H9 (cell line): Measurements from ENCODE around the gene SLC7A11. TPM values are rescaled to one million over a fixed set of nuclear protein-coding genes. Genes with fewer than 3 reads are reported as not detected.

Experiments
- DNase-seq: peaks from one replicate; pipeline ENCODE4 v3.0.0-alpha.2; 2017
- H2AFZ ChIP-seq: one replicate; pipeline ENCODE4 v1.6.1; 2013; ENCODE audit warnings: mild to moderate bottlenecking, low read length, control low read depth, moderate library complexity
- H2AK5ac ChIP-seq: 2 replicates; pipeline ENCODE4 v1.6.1; 2013; ENCODE audit warnings: low read length, control low read depth, mixed read lengths; ENCODE audit not compliant: insufficient read length
- H2BK120ac ChIP-seq: one replicate; pipeline ENCODE4 v1.6.1; 2013; ENCODE audit warnings: low read depth, mild to moderate bottlenecking, low read length, control low read depth, inconsistent platforms; ENCODE audit not compliant: poor library complexity, severe bottlenecking
- H2BK12ac ChIP-seq: 2 replicates; pipeline ENCODE4 v1.6.1; 2013; ENCODE audit warnings: low read length, control low read depth, mixed read lengths, low read depth; ENCODE audit not compliant: insufficient read length
- H2BK15ac ChIP-seq: 2 replicates; pipeline ENCODE4 v1.6.1; 2013; ENCODE audit warnings: low read depth, low read length, control low read depth
- H2BK20ac ChIP-seq: one replicate; pipeline ENCODE4 v1.6.1; 2013; ENCODE audit warnings: low read depth, mild to moderate bottlenecking, low read length, control low read depth, inconsistent platforms; ENCODE audit not compliant: poor library complexity, severe bottlenecking
- H2BK5ac ChIP-seq: 2 replicates; pipeline ENCODE4 v1.6.1; 2013; ENCODE audit warnings: low read length, control low read depth, mixed read lengths; ENCODE audit not compliant: insufficient read length
- H3K14ac ChIP-seq: 2 replicates; pipeline ENCODE4 v1.6.1; 2013; ENCODE audit warnings: low read length, control low read depth; ENCODE audit not compliant: insufficient read depth
- H3K18ac ChIP-seq: 2 replicates; pipeline ENCODE4 v1.6.1; 2013; ENCODE audit warnings: low read depth, mild to moderate bottlenecking, mixed read lengths, low read length, control low read depth; ENCODE audit not compliant: insufficient read length
- H3K23ac ChIP-seq: 2 replicates; pipeline ENCODE4 v1.6.1; 2013; ENCODE audit warnings: low read length, control low read depth, mixed read lengths, low read depth; ENCODE audit not compliant: insufficient read length
- H3K23me2 ChIP-seq: 2 replicates; pipeline ENCODE4 v1.6.1; 2013; ENCODE audit warnings: low read depth, mild to moderate bottlenecking, mixed read lengths, low read length, control low read depth; ENCODE audit not compliant: insufficient read length, poor library complexity, severe bottlenecking
- H3K27ac ChIP-seq: 2 replicates; pipeline ENCODE4 v1.5.1; 2013; ENCODE audit warnings: low read length, control low read depth, mixed read lengths, low read depth; ENCODE audit not compliant: insufficient read length
- H3K27me3 ChIP-seq: 2 replicates; pipeline ENCODE4 v1.6.1; 2013; ENCODE audit warnings: low read length, control low read depth, inconsistent platforms; ENCODE audit not compliant: insufficient read depth
- H3K4ac ChIP-seq: 2 replicates; pipeline ENCODE4 v1.6.1; 2013; ENCODE audit warnings: low read depth, mild to moderate bottlenecking, control low read depth, inconsistent platforms, low read length, moderate library complexity
- H3K4me1 ChIP-seq: 2 replicates; pipeline ENCODE4 v1.6.1; 2013; ENCODE audit warnings: low read length, control low read depth, inconsistent platforms; ENCODE audit not compliant: insufficient read depth
- H3K4me2 ChIP-seq: 2 replicates; pipeline ENCODE4 v1.6.1; 2013; ENCODE audit warnings: low read length, control low read depth, mixed read lengths; ENCODE audit not compliant: insufficient read length, insufficient read depth
- H3K56ac ChIP-seq: 2 replicates; pipeline ENCODE4 v1.6.1; 2013; ENCODE audit warnings: low read depth, mild to moderate bottlenecking, mixed read lengths, low read length, control low read depth; ENCODE audit not compliant: insufficient read length
- H3K79me1 ChIP-seq: 2 replicates; pipeline ENCODE4 v1.6.1; 2013; ENCODE audit warnings: low read depth, mild to moderate bottlenecking, moderate library complexity, low read length, control low read depth, inconsistent platforms; ENCODE audit not compliant: insufficient read depth, poor library complexity, severe bottlenecking
- H3K79me2 ChIP-seq: 2 replicates; pipeline ENCODE4 v1.6.1; 2013; ENCODE audit warnings: low read length, control low read depth, inconsistent platforms; ENCODE audit not compliant: insufficient read depth
- H3K9ac ChIP-seq: 2 replicates; pipeline ENCODE4 v1.6.1; 2013; ENCODE audit warnings: low read length, control low read depth, mixed read lengths; ENCODE audit not compliant: insufficient read length; ENCODE audit errors: extremely low read depth
- H3K9me3 ChIP-seq: one replicate; pipeline ENCODE4 v1.6.1; 2013; ENCODE audit warnings: low read depth, low read length, inconsistent platforms; ENCODE audit not compliant: control insufficient read depth
- H3T11ph ChIP-seq: one replicate; pipeline ENCODE4 v1.6.1; 2013; ENCODE audit warnings: mild to moderate bottlenecking, low read length, control low read depth, inconsistent platforms
- H4K20me1 ChIP-seq: one replicate; pipeline ENCODE4 v1.6.1; 2013; ENCODE audit not compliant: control insufficient read depth, insufficient read length, insufficient read depth
- H4K5ac ChIP-seq: 2 replicates; pipeline ENCODE4 v1.6.1; 2013; ENCODE audit warnings: low read depth, mild to moderate bottlenecking, mixed read lengths, low read length, control low read depth; ENCODE audit not compliant: insufficient read length
- H4K8ac ChIP-seq: replicated peaks from 2 replicates; pipeline ENCODE4 v1.6.1; 2013; ENCODE audit warnings: low read length, control low read depth, mixed read lengths, low read depth; ENCODE audit not compliant: insufficient read length
- H4K91ac ChIP-seq: 2 replicates; pipeline ENCODE4 v1.6.1; 2013; ENCODE audit warnings: low read depth, mild to moderate bottlenecking, moderate library complexity, mixed read lengths, low read length, control low read depth; ENCODE audit not compliant: insufficient read length
- H3K27ac Mint-ChIP-seq, 3 experiments: 2 replicates in 2 of 3; 3 replicates in 1 of 3; pipeline ENCODE4 v1.8.0; 2020 to 2021; ENCODE audit warnings: mixed read lengths in 3 of 3, mild to moderate bottlenecking in 1 of 3, moderate library complexity in 1 of 3
- H3K27me3 Mint-ChIP-seq: 2 replicates; pipeline ENCODE4 v1.8.0; 2021; ENCODE audit warnings: low read depth, mild to moderate bottlenecking, moderate library complexity, mixed read lengths
- H3K36me3 Mint-ChIP-seq, 3 experiments: 2 replicates in 2 of 3; 3 replicates in 1 of 3; pipeline ENCODE4 v1.8.0; 2020 to 2021; ENCODE audit warnings: low read depth in 3 of 3, mixed read lengths in 3 of 3; ENCODE audit not compliant: insufficient read depth in 1 of 3
- H3K4me1 Mint-ChIP-seq, 2 experiments: 2 replicates each; pipeline ENCODE4 v1.8.0; 2020; ENCODE audit warnings: mixed read lengths in 2 of 2
- H3K4me3 Mint-ChIP-seq, 2 experiments: 2 replicates in 1 of 2; 3 replicates in 1 of 2; pipeline ENCODE4 v1.8.0; 2020 to 2021; ENCODE audit warnings: mild to moderate bottlenecking in 2 of 2, mixed read lengths in 2 of 2, moderate library complexity in 1 of 2
- H3K9me3 Mint-ChIP-seq, 2 experiments: 2 replicates in 1 of 2; 3 replicates in 1 of 2; pipeline ENCODE4 v1.8.0; 2020; ENCODE audit warnings: mild to moderate bottlenecking in 2 of 2, mixed read lengths in 2 of 2, moderate library complexity in 1 of 2
- total RNA-seq: library from RNA; stranded (reverse); gene quantifications from 2 replicates; pipeline ENCODE4 v1.2.1, GENCODE V29; 2021
- TF ChIP-seq, protein P1 (sequence below): fragments of 200-600 bp; sonication (generic); conservative IDR thresholded peaks from 3 replicates; pipeline ENCODE4 v1.8.0; 2021; ENCODE audit warnings: antibody characterized with exemption, mild to moderate bottlenecking

The SLC7A11 gene
- total RNA-seq, 1 experiment from 2014 or later = 19.8 TPM

- Histone ChIP-seq H3K9me3 (no peaks in the 10 kb centered on the region), H2BK20ac (no peak overlapping the region), H2AFZ (no peak overlapping the region), H3K14ac (no peak overlapping the region), H3K56ac (no peak overlapping the region), H2BK15ac (no peak overlapping the region), H3K23ac (no peak overlapping the region), H3K4ac (no peak overlapping the region), H4K20me1 (no peaks in the 10 kb centered on the region), H2BK5ac (no peak overlapping the region), H3K79me1 (no peaks in the 10 kb centered on the region), H4K5ac (no peak overlapping the region), H3K23me2 (no peaks in the 10 kb centered on the region), H3K18ac (no peak overlapping the region), H2BK120ac (no peak overlapping the region), H2BK12ac (no peak overlapping the region), H3K27me3 (no peaks in the 10 kb centered on the region), H3T11ph (no peak overlapping the region), H3K27ac (no peak overlapping the region), H2AK5ac (no peak overlapping the region), H4K91ac (no peak overlapping the region), H3K4me2 (no peak overlapping the region), H3K79me2 (no peaks in the 10 kb centered on the region), H3K9ac (no peak overlapping the region), H3K4me1 (no peaks in the 10 kb centered on the region), H4K8ac (no peak overlapping the region)
- Mint-ChIP-seq H3K4me3 (no peak overlapping the region), H3K9me3 (no peaks in the 10 kb centered on the region), H3K27me3 (no peaks in the 10 kb centered on the region), H3K36me3 (no peaks in the 10 kb centered on the region), H3K4me1 (peaks cover 11 to 16% of the 10 kb centered on the region in 2 experiments), H3K27ac (0 out of 7 replicates have a peak overlapping the region, but pooled peaks of 1 of the 3 experiments have one; percentile 37)
- TF ChIP-seq, protein P1, sequence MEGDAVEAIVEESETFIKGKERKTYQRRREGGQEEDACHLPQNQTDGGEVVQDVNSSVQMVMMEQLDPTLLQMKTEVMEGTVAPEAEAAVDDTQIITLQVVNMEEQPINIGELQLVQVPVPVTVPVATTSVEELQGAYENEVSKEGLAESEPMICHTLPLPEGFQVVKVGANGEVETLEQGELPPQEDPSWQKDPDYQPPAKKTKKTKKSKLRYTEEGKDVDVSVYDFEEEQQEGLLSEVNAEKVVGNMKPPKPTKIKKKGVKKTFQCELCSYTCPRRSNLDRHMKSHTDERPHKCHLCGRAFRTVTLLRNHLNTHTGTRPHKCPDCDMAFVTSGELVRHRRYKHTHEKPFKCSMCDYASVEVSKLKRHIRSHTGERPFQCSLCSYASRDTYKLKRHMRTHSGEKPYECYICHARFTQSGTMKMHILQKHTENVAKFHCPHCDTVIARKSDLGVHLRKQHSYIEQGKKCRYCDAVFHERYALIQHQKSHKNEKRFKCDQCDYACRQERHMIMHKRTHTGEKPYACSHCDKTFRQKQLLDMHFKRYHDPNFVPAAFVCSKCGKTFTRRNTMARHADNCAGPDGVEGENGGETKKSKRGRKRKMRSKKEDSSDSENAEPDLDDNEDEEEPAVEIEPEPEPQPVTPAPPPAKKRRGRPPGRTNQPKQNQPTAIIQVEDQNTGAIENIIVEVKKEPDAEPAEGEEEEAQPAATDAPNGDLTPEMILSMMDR = no peak
- no peak for DNase-seq
Measured at GRCh38 chr4:138162259-138162658, 79.9 kb downstream of the SLC7A11 start.
